NCI-H226 (cell line): Measurements from ENCODE around the gene GFI1.

ENCODE experiments used
- DNase-seq: peaks from one replicate; pipeline ENCODE4 v3.0.0-alpha.2; 2015

Gene GFI1

DNA sequence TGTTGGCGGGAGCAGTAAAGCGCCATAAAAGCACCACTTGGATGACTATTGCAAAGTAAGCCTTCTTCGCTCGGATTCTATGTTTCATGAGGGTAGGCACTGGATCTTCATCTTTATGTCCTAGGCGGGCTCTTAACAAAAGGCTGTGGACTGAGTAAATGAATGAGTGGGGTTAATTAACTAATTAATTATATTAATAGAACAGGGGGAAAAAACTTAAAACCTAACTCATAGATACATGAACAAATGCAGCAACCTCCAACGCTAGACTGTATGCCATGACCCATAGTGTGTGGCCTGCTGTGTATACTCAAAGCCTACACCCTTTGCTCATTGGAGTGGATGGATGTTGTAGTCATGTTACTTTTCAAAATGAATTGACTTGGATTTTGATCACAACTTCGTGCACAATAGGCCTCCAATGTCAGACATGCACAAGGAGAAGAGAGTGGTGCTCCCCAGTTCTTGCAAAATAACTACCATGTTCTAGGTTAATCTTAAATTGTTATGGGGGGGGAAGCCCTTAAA is 417 bp upstream of the GFI1 start:
- no peak for DNase-seq

DNA sequence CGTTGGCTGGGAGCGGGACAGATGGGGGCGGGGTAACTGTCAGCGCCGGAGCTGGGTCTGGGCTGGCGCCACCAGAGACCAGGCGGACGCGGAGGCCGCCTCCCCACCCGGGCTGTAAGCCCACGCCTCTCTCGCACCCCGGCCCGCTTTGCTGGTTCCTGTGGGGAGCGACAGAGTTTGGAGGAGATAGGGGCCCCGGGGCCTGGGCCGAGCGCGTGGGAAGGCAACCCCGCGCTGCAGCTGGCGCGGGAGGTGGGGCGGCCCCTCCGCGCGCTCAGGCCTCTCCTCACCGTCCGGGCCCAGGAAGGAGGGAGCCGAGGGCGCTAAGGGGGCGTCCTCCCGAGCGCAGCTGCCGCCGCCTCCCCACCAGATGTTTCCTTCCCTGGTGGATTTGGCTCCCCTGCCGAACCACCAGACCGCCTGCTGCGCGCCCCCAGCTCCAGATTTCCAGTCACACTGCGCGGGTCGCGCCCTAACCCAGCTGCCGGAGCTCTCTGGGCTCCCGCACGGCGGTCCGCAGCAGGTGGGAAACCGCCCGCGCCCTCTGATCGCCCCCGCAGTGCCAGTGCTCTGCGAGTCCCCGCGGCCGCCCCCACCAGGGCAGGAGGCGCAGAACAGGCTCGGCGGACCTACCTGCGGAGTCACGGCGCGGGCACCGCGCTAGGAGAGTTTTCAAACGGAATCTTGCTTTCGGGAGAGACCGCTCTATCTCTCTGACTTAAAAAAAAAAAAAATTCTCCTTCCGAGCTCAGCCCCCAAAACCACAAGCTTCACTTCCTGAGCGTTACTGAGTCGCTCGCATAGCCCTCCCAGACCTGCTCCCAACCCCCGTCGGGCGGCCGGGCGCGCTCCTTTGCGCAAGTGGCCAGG is 1.1 kb downstream of the GFI1 start:
- peak; percentile 59 for DNase-seq

DNA sequence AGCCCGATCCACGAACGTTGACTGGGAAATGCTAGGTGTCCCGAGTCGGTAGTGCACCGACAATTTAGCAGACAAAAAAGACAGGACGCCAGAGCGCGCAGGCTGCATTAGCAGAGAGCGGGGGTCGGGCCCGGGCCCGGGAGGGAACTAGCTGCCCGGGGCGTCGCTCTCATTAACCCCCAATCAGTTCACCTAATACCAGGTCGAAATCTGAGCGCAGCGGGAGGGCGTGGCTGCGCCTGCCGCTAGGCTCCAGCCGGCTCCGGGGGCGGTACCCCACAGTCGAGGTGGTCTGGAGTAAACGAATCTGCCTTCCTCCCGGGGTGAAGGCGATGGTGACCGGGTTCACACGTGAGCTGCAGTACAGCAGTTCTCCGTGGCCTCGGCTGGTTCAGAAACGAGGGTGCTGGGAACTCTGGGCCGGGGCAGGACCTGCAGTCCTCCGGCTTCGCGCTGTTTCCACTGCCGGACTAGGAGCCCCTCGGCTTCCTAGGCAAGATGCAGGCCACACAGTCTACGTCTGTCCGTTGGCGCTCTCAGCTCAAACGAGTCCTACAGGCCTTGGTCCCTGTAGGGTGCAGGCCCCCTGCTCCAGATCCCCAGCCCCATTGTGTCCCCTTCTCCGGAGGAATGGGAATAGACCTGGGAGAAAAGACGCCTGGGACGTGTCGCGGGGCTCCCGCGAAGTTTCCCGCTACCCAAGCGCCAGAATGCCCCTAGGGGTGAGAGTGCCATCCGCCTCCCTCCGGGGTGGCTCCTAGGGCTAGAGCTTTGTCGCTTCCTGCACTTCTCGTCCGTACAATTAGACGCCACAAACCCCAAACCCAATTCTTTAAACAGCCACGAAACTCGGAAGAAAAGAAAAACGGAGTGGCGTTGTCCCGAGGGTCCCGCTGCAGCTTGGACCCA is 2.0 kb downstream of the GFI1 start:
- DNase-seq = no peak

GRCh38 chr1:92483610-92484471 is 2.9 kb downstream of the GFI1 start:
- no peak for DNase-seq

DNA sequence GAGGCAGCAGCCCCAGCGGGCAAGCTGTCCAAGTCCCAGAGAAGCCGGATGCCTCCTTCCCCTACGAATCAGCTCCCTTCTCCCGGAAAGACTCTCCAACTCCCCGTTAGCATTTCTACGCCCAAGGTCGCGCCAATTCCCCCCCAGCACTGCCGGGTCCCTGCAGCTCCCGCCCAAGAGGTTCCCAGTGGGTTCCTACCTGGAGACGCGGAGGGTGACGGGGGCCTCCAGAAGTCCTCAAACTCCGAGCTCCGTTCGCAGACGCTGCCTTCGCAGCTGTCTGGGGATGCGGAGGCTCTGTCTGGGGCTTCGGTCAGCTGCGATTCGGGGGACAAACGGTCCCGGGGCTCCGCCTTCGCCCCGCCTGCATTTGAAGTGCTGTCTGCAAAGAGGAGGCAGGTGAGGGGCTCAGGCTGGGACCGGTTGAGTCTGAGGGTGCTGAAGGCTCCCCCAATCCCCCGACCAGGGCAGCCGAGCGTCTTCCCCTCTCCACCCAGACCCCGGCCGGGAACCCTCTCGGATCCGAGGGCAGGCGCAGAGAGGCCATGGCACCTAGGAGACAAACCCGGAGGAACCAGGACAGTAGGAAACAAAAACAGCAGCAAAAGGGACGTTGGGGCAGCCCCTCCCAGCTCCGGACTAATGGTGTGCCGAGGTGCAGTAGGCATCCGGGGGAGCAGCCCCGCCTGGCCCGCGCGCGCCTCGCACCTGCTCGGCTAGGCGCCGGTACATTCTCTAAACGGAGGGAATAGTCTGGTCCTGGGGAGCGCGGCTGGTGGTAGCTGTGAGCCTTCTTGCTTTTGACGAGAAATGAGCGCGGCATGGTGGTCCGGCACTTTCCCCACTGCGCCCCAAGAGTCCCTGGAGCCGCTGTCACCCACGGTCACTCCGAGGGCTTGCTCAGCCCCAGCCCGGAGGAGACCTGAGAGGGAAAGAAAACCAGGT is 3.8 kb downstream of the GFI1 start:
- no peak for DNase-seq

GRCh38 chr1:92481971-92482664 is 4.6 kb downstream of the GFI1 start:
- no peak for DNase-seq

DNA sequence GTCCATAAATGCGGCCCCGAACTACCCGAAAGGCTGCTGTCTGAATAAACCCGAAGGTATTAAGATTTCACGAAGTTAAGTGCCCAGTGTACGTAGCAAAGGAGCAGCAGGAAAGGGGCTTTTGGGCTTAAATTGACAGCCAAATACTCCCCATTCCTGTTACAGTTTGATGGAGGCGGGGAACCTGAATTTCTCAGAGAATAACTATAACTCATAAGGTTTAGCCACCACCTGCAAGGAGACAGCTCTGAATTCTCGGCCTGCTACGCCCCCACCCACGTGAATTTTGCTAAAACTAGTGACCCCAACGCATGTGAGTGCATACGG is 5.2 kb downstream of the GFI1 start:
- DNase-seq = no peak

GRCh38 chr1:92480813-92481598 is 5.7 kb downstream of the GFI1 start:
- DNase-seq = no peak

DNA sequence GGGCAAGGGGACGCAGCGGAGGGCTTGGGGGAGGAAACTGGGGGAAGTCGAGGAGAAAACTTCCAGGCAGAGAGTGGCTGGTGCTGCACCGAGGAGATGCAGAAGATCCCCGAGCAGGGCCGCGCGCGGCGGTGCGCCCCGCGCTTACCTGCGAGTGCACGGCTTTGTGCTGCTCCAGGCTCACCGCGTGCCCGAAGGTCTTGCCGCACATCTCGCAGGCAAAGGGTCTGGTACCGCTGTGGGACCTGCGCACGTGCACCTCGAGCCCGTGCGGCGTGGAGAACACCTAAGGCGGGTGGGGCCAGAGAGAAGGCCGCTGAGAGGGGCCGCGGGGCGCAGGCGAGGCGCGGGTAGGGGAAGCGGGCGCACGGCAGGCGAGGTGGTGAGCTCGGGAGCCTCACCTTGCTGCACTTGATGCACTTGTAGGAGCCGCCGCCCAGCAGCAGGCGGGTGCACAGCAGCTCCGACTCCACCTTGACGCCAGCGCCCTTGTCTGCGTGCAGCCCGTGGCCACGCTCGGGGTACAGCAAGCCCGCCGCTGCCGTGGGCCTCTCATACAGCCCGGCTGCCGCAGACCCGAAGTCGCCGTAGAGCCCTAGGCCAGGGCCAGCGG is 6.4 kb downstream of the GFI1 start:
- no peak for DNase-seq

DNA sequence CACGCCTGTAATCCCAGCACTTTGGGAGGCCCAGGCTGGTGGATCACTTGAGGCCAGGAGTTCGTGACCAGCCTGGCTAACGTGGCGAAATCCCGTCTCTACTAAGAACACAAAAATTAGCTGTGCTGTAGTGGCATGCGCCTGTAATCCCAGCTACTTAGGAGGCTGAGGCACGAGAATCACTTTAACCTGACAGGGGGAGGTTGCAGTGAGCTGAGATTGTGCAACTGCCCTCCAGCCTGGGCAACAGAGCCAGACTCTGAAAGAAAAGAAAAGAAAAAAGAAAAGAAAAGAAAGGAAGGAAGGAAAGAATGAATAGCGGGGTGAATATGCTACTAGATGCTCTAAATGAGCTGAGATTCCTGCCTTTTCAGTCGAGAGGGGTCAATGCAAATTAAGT is 7.1 kb downstream of the GFI1 start:
- DNase-seq = no peak

GRCh38 chr1:92478393-92478792 is 8.3 kb downstream of the GFI1 start:
- peak; percentile 24 for DNase-seq

DNA sequence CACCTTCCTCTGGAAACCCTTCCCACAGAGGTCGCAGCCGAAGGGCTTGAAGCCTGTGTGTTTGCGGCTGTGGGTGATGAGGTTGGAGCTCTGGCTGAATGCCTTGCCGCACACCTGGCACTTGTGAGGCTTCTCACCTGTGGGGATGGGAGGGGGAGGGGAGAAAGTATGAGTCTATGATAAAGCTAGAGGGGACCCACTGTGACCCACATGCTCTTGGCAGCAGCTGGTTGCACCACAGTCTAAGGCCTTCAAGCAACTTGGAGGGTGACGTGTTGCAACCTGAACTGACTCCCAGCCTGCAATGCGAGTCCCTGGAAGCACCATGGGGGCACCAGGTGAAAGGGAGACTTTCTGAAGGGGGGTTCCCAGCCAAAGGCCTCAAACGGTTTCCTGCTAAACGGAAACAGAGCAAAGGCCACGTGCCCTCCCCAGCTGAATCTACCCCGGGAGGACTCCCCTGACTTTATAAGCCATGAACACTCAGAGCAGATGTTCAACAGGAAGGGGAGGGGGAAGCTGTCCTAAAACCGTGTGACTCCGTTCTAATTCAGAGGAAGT is 10.6 kb downstream of the GFI1 start:
- no peak for DNase-seq

GRCh38 chr1:92475029-92475428 is 11.7 kb downstream of the GFI1 start:
- DNase-seq = no peak

DNA sequence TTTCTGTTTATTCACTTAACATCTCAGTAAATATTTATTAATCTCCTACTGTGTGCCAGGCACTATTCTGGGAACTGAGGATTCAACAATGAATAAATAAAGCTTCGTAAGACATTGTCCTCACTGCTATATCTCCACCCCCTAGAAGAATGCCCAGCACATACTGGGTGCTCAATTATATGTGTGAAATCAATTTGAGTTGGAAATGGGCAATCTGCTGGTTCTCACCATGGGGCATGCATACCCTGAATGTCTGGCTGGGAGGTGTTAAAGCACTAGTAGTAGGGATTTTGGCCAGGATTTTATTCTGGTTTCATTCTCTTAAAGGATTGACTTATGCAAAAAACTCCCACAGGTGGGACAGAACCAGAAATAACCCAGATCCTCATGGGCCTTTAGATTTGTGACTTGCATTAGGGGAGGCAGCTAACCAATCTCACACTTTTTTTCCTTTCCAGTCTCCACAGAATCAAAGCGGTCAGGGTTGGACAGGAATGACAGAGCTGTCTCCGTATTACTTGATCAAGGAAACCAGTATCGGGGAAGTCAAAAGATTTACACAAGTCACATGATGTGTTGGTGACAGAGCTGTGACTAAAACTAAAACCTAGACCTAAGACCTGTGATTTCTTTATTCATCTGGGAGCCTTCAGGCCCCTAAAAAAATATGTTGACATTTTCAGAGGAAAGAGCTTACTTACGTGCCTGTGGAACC is 12.8 kb downstream of the GFI1 start:
- no peak for DNase-seq

DNA sequence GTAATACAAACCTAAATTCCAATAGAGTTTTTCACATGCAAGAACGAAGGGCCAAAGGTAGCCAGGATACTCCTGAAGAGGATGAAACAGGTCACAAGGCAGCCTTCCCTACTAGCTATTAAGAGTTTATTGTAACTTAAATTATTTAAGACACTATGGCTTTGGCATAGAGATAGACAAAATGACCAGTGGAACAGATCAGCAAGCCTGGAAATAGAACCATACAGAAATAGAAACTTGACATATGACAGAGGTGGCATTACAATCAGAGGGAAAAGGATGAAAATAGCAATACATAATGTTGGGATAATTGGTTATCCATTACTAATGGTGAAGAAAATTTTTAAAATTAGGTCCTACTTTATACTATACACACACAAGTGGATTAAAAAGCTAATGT is 16.5 kb downstream of the GFI1 start:
- DNase-seq = no peak

GRCh38 chr1:92466683-92467352 is 19.9 kb downstream of the GFI1 start:
- DNase-seq = no peak

DNA sequence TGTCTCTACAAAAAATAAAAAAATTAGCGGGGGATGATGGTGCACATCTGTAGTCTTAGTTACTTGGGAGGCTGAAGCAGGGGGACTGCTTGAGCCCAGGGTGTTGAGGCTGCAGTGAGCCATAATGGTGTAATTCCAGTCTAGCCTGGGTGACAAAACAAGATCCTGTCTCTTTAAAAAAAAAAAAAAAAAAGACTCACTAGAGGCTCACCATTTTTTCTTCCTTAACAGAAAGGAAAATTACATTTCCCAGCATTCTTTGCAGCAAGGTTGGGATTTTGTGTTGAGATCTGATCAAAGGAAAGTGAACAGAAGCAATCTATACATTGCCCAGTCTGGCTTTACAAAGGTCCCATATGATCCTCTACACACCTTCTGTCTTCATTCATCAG is 21.5 kb downstream of the GFI1 start:
- DNase-seq = no peak

DNA sequence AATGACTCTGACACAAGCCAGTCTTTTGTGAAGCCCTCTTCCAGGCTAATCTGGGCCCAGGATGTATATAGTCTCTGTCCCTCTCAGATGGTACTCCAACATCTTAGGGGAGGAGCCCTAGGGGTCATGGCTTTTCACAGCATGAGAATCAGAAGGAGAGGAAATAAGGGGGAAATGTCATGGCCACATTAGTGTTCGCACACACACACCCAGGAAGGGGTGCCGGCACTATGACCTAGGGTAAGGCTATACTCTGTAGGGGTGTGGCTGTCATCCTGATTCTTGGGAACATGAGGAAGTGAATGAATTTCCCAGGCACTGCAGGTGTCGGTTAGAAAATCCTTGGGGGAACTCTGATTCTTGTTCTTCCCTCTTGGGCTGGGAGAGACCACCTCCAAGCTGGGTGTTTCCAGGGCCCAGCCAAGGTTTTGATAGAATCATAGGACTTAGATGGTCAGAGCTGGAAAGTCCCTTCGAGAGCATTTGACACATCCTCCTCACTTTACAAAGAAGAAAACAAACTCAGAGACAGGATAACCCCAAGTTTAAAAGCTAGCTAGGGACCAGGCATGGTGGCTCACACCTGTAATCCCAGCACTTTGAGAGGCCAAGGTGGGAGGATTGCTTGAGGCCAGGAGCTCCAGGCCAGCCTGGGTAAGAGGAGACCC is 22.0 kb downstream of the GFI1 start:
- no peak for DNase-seq
